Measurements from ENCODE around the gene GGA1.

The GGA1 gene

GRCh38 chr22:37676736-37677492, 68.3 kb downstream of the GGA1 start:
- peak; percentile 26 for DNase-seq

GRCh38 chr22:37677493-37677974, 68.9 kb downstream of the GGA1 start:
- DNase-seq = no peak

- no peak for DNase-seq
Measured at GRCh38 chr22:37678372-37678771, 69.7 kb downstream of the GGA1 start.

- DNase-seq = no peak
Measured at GRCh38 chr22:37679670-37680069, 71.0 kb downstream of the GGA1 start.

- no peak for DNase-seq
Measured at GRCh38 chr22:37680191-37680851, 71.7 kb downstream of the GGA1 start.

GRCh38 chr22:37681001-37681424, 72.4 kb downstream of the GGA1 start:
- DNase-seq = no peak

GRCh38 chr22:37681556-37682049, 73.0 kb downstream of the GGA1 start:
- peak; percentile 42 for DNase-seq

All from NCI-H774 (cell line).